ENCODE results near the gene NBPF10.
A peak's percentile ranks its signal among the peaks of the same experiment; 100 is the strongest.
"Not testable (repeated sequence)": the region's sequence is repeated elsewhere in the genome, so short reads cannot be mapped to it uniquely, and the experiment has no call there.

The NBPF10 gene

GRCh38 chr1:146144465-146144864 lies at the start of gene NBPF10:
TSS of gene NBPF10 (minus strand) at chr1:146144804. CDS start at chr1:146144769, 35 bp downstream.
- peak in 1 of 2 experiments; percentile 6 for DNase-seq (ENCODE audit: low spot score in 2 of 2)
- H3K36me3 ChIP-seq (replicated peaks); H3K9me3 ChIP-seq; H3K4me3 ChIP-seq; H3K4me1 ChIP-seq; H3K27me3 ChIP-seq (ENCODE audit: low read depth); in situ Hi-C loops (cut with MboI; ENCODE audit: low sequenced_read_pairs): not testable (repeated sequence)

- in situ Hi-C loops (cut with MboI; ENCODE audit: low sequenced_read_pairs); H3K4me3 ChIP-seq; H3K4me1 ChIP-seq; H3K9me3 ChIP-seq; H3K27me3 ChIP-seq (ENCODE audit: low read depth); DNase-seq (ENCODE audit: low spot score in 2 of 2); H3K36me3 ChIP-seq (replicated peaks): not testable (repeated sequence)
Observed at GRCh38 chr1:146174531-146174930, 29.9 kb upstream of the NBPF10 start.

GRCh38 chr1:146167740-146168139 lies 23.1 kb upstream of the NBPF10 start:
- DNase-seq (ENCODE audit: low spot score in 2 of 2); H3K4me1 ChIP-seq; H3K27me3 ChIP-seq (ENCODE audit: low read depth); H3K9me3 ChIP-seq; in situ Hi-C loops (cut with MboI; ENCODE audit: low sequenced_read_pairs); H3K4me3 ChIP-seq; H3K36me3 ChIP-seq (replicated peaks): not testable (repeated sequence)

- H3K36me3 ChIP-seq (replicated peaks); H3K27me3 ChIP-seq (ENCODE audit: low read depth); H3K9me3 ChIP-seq; H3K4me1 ChIP-seq; in situ Hi-C loops (cut with MboI; ENCODE audit: low sequenced_read_pairs); DNase-seq (ENCODE audit: low spot score in 2 of 2); H3K4me3 ChIP-seq: not testable (repeated sequence)
Observed at GRCh38 chr1:146167273-146167672, 22.7 kb upstream of the NBPF10 start.

Data from HAP-1 (cell line).